Mucosa of gallbladder (tissue), 1 donor: ENCODE data around the gene CDK5R1. TPM values are rescaled to one million over a fixed set of nuclear protein-coding genes. Genes with fewer than 3 reads are reported as not detected.
"Not testable (repeated sequence)": the region's sequence is repeated elsewhere in the genome, so short reads cannot be mapped to it uniquely, and the experiment has no call there.

Experiments
- DNase-seq: peaks from one replicate; pipeline ENCODE4 v3.0.0-alpha.2; 2020; ENCODE audit warnings: low spot score
- total RNA-seq: library from RNA; stranded (reverse); gene quantifications from one replicate; pipeline ENCODE4 v1.2.1, GENCODE V29; 2021
- donor health status: DM: no; HTN: no; CAD: no.

The CDK5R1 gene
- 2.0 TPM for total RNA-seq

- peak; percentile 57 for DNase-seq
Observed at GRCh38 chr17:32486701-32487472, at the start of gene CDK5R1. Gene CDK5R1 (plus strand): TSS chr17:32486993. CDS start chr17:32487621, 628 bp downstream.

GRCh38 chr17:32440722-32441121 lies 46.1 kb upstream of the CDK5R1 start:
- no peak for DNase-seq

- no peak for DNase-seq
Observed at GRCh38 chr17:32441886-32442285, 44.9 kb upstream of the CDK5R1 start.

GRCh38 chr17:32443827-32444300 lies 42.9 kb upstream of the CDK5R1 start:
- no peak for DNase-seq

GRCh38 chr17:32444301-32445073 lies 42.3 kb upstream of the CDK5R1 start, which contains the start of gene PSMD11:
Gene PSMD11 (plus strand): TSS chr17:32444510. CDS start chr17:32444524, 14 bp downstream.
- peak; percentile 96 for DNase-seq

- DNase-seq: peak; percentile 14
Observed at GRCh38 chr17:32445074-32445415, 41.7 kb upstream of the CDK5R1 start.

GRCh38 chr17:32445497-32445896 lies 41.3 kb upstream of the CDK5R1 start:
- DNase-seq: no peak

- no peak for DNase-seq
Observed at GRCh38 chr17:32445971-32446370, 40.8 kb upstream of the CDK5R1 start.

- DNase-seq: no peak
Observed at GRCh38 chr17:32446949-32447348, 39.8 kb upstream of the CDK5R1 start.

GRCh38 chr17:32449963-32450362 lies 36.8 kb upstream of the CDK5R1 start:
- no peak for DNase-seq

GRCh38 chr17:32450379-32450778 lies 36.4 kb upstream of the CDK5R1 start:
- DNase-seq: not testable (repeated sequence)

GRCh38 chr17:32451879-32452278 lies 34.9 kb upstream of the CDK5R1 start:
- DNase-seq: no peak

- DNase-seq: no peak
Observed at GRCh38 chr17:32452281-32452680, 34.5 kb upstream of the CDK5R1 start.

- DNase-seq: no peak
Observed at GRCh38 chr17:32453370-32453769, 33.4 kb upstream of the CDK5R1 start.

GRCh38 chr17:32458371-32458770 lies 28.4 kb upstream of the CDK5R1 start:
- no peak for DNase-seq

- DNase-seq: no peak
Observed at GRCh38 chr17:32460054-32460453, 26.7 kb upstream of the CDK5R1 start.

GRCh38 chr17:32461498-32461852 lies 25.3 kb upstream of the CDK5R1 start:
- no peak for DNase-seq

GRCh38 chr17:32461853-32462617 lies 24.8 kb upstream of the CDK5R1 start:
- DNase-seq: peak; percentile 46

GRCh38 chr17:32463304-32463703 lies 23.5 kb upstream of the CDK5R1 start:
- DNase-seq: no peak

- DNase-seq: no peak
Observed at GRCh38 chr17:32464374-32464773, 22.4 kb upstream of the CDK5R1 start.

- no peak for DNase-seq
Observed at GRCh38 chr17:32467949-32468348, 18.8 kb upstream of the CDK5R1 start.
